ENCODE measurements around the gene PWP1.

PWP1 gene

DNA sequence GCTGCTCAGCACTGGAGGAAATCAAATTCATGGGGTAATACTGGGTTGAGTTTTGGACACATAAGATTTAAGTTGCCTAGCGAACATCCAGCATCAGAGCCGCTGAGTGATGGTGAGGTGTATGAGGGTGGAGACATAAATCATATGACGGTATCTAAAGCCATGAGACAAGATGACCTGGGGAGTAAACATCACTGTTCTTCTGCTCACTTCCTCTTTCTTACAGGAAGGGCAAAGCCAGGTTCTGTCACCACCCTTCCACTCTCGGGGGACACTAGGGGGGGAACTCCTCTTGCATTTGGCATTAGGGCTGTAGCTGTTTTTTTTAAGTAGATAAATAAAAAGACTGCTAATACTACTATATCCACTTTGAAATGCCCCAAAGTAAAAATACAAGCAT is 51.3 kb downstream of the PWP1 start:
- Mint-ChIP-seq H3K27me3 (no peaks in the 10 kb centered on the region), H3K9me3 (ENCODE audit: low read depth) (no peaks in the 10 kb centered on the region), H3K4me3 (no peak overlapping the region), H3K27ac (peak overlapping the region; percentile 41), H3K36me3 (peaks cover 23% of the 10 kb centered on the region), H3K4me1 (ENCODE audit: low read depth) (peaks cover 17% of the 10 kb centered on the region)

- Mint-ChIP-seq H3K27me3 (no peaks in the 10 kb centered on the region), H3K4me3 (no peak overlapping the region), H3K4me1 (ENCODE audit: low read depth) (peaks cover 4% of the 10 kb centered on the region), H3K36me3 (peaks cover 3% of the 10 kb centered on the region), H3K9me3 (ENCODE audit: low read depth) (no peaks in the 10 kb centered on the region), H3K27ac (no peak overlapping the region)
Observed at GRCh38 chr12:107748472-107748871, 62.9 kb downstream of the PWP1 start.

DNA sequence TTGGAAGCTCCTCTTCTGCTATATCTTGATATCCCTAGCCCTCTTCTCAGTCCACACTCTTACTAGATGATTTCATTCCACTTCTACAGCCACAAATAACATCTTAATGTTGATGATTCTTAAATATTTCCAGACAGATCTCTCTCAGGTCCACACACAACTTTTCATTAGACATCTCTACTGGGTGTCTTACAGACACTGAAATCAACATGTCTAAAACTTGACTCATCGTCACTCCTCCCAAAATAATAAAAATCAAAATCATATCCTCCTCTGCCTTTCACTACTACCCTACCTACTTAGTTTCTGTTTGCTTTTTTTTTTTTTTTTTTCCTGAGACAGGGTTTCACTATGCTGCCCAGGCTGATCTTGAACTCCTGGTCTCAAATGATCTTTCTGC is 63.5 kb downstream of the PWP1 start:
- H3K4me3 Mint-ChIP-seq, result no peak overlapping the region
- H3K27ac Mint-ChIP-seq, result no peak overlapping the region
- no peaks in the 10 kb centered on the region for H3K9me3 Mint-ChIP-seq (ENCODE audit: low read depth)
- H3K4me1 Mint-ChIP-seq (ENCODE audit: low read depth), result peaks cover 4% of the 10 kb centered on the region
- H3K27me3 Mint-ChIP-seq, result no peaks in the 10 kb centered on the region
- peaks cover 3% of the 10 kb centered on the region for H3K36me3 Mint-ChIP-seq

DNA sequence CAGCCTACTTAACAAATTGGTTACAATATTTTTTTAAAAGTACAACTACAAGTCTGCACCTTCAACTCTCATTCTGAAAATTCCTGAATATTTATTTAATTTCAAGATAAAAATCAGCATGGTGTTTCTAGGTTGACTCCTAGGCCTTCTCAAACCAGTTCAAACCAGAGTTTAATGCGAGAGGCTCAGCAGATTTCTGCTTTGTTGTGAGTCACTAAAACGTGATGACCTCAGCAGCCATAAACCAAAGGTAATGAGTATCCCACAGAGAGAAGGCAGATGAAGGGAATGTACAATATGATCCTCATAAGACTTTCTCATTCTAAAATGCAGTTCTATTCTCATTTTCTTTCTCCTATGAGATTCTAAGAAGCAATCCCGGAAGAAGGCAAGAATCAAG is 73.8 kb downstream of the PWP1 start:
- Mint-ChIP-seq H3K27me3 (no peaks in the 10 kb centered on the region), H3K27ac (peak overlapping the region; percentile 46), H3K4me3 (peak overlapping the region; percentile 92), H3K4me1 (ENCODE audit: low read depth) (peaks cover 33% of the 10 kb centered on the region), H3K9me3 (ENCODE audit: low read depth) (no peaks in the 10 kb centered on the region), H3K36me3 (no peaks in the 10 kb centered on the region)

DNA sequence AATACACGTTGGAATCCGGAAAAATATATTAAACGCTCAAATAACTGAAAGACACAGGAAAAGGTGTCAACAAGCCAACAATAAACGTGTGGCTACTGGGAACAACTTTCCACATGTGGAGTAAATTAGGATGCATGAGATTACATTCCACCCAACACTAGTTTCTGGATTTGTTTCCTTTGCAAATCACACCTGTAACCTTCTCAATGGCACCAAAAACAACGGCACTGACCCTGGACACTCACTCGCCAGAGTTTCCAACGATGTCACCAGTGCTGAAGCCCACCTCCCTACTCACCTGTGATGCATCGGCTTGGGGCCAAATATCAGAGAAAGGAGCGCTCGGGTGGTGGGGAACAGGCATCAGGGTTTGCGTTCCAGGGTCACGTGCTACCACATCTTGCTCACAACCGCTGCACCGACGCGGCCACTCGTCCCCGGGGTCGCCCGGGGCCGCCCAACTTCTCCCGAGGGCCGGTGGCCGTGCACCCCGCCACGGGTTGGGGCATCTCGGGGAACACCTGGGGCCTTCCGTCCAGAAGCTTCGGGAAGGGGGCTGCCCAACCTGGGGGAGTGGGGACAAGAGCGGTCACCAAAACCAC is 74.7 kb downstream of the PWP1 start:
- no peaks in the 10 kb centered on the region for H3K9me3 Mint-ChIP-seq (ENCODE audit: low read depth)
- peak overlapping the region; percentile 75 for H3K27ac Mint-ChIP-seq
- no peaks in the 10 kb centered on the region for H3K36me3 Mint-ChIP-seq
- no peaks in the 10 kb centered on the region for H3K27me3 Mint-ChIP-seq
- peak overlapping the region; percentile 92 for H3K4me3 Mint-ChIP-seq
- peaks cover 33% of the 10 kb centered on the region for H3K4me1 Mint-ChIP-seq (ENCODE audit: low read depth)

DNA sequence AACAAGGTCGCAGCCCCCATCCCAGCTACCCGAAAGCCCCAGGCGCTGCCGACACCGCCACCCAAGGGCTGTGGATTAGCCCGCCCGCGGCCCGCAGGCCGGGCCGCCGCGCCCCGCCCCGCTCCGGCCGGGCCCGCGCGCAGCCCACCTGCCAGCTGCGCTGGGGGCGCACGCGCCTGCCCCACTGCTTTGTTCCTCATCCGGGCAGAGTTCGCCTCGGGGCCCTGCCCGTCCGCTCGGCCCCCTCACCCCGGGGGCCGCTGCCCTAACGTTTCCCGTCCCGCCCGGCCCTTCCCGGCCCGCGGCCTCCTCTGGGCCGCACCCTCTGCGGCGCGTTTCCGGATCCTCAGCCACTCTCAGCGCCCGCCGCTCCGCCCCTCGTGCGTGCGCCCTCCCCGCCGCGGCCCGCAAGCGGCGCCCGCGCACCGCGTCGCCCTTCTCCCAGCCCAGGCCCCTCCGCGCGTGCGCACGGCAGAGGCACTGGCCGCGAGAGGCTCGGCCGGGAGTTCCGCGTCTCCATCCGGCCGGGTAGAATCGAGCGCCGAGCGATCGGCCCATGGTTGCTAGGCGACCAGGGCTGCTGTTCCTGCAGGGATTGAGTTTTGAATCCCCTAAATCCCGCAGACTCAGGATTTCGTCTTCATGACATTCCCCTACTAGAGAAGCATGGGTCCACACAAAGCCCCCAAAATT is 75.4 kb downstream of the PWP1 start, which contains the start of gene PRDM4:
PRDM4 (minus strand) TSS at position 329 of the 693 bp plus-strand sequence. CDS start 622 bp downstream, outside the sequence.
- Mint-ChIP-seq H3K27me3 (no peaks in the 10 kb centered on the region), H3K4me1 (ENCODE audit: low read depth) (peaks cover 33% of the 10 kb centered on the region), H3K36me3 (no peaks in the 10 kb centered on the region), H3K27ac (peak within 1 kb of the TSS; percentile 75), H3K9me3 (ENCODE audit: low read depth) (no peaks in the 10 kb centered on the region), H3K4me3 (peak within 1 kb of the TSS; percentile 92)

DNA sequence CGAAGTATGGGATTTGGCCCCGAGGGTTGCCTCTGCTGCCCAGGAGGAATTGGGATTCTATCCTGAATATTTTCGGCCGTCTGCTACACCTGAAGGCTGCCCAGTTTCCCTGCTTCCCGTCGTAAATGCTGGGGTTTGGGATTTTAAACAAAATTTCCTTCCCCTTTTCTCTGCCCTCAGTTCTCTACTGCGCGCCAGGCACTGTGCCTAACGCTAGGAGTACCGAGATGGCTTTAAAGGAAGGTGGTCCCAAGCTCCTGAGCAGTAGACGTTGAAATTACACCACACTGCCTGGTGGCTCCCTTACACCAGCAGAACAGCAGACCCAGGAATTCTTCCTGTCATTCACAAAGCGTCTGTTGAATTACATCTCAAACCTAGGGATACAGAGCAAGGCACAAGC is 75.9 kb downstream of the PWP1 start:
- H3K27me3 Mint-ChIP-seq, result no peaks in the 10 kb centered on the region
- H3K27ac Mint-ChIP-seq, result peak overlapping the region; percentile 50
- H3K4me3 Mint-ChIP-seq, result peak overlapping the region; percentile 86

More for the DNA sequence above, 75.9 kb downstream of the PWP1 start:
- Mint-ChIP-seq H3K9me3 (ENCODE audit: low read depth) (no peaks in the 10 kb centered on the region), H3K36me3 (no peaks in the 10 kb centered on the region), H3K4me1 (ENCODE audit: low read depth) (peaks cover 33% of the 10 kb centered on the region)

Measured in activated naive CD8-positive, alpha-beta T cell (primary cell).